GM21360 (cell line): ENCODE data around the gene TRIM31.
"Not testable (repeated sequence)": the region's sequence is repeated elsewhere in the genome, so short reads cannot be mapped to it uniquely, and the experiment has no call there.

ENCODE experiments used
- ATAC-seq: cut with Tn5 transposase; IDR thresholded peaks from one replicate; pipeline ENCODE4 v1.9.1; 2021; ENCODE audit warnings: mild to moderate bottlenecking, moderate library complexity; ENCODE audit not compliant: unreplicated experiment

The TRIM31 gene

DNA sequence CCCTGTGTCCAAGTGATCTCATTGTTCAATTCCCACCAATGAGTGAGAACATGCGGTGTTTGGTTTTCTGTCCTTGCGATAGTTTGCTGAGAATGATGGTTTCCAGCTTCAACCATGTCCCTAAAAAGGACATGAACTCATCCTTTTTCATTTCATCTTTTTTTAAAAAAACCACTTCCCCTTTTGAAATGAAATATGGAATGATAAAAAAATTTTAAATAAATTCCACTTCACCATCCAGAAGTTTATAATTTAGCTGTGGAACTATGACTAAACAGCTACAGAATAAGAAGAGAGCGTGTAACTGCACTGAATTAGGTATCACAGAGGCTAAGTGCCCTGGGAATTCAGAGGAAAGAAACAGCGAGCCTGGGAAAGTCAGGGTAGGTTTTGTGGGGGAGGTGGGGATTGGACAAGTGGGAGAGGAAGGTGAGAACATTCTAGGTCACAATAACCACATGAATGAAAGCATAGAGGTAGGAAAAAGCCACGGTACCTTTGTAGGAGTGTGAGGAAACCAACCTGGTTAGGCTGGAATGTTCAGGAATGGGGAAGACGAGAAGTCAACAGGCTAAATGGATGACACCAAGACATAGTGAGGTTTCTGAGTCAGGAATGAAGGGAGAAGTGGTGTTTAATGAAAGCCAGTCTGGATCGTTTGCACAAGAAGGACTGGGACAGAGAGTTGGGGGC is 37.1 kb upstream of the TRIM31 start:
- no peak for ATAC-seq

DNA sequence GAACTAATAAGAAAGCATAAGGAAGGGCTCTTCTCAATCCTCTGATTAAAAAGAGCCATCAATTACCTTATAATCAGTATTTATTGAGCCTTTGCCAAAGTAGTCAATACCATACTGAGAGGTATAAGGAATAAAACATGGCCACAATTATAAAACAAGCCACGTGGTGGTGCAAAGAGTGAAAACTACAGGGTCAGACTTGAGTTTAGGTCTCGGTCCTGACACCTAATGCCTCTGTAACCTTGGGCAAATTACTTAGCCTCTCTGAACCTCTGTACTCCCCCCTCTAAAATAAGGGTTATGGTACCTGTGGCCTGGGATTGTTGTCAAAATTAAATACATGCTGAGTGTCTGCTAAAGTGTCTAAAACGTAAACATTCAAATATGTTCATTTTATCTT is 36.3 kb upstream of the TRIM31 start:
- no peak for ATAC-seq

DNA sequence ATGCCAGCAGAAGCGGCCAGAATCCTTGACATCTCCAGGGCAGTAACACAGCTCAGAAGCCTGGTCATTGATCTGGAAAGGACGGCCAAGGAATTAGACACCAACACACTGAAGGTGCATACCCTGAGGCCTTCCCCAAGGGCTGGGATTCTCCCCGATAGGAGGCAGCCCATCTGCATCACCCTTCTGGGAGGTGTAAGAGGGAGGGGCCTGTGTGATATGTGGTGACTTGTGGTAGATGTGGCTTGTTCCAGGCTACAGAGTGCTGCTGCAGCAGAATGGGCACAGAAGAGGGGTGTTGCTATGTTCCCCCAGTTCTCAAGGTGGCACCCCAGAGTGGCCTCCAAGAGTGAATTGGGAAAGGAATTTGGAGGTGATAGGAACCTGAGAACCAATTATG is 34.2 kb upstream of the TRIM31 start:
- ATAC-seq = no peak

DNA sequence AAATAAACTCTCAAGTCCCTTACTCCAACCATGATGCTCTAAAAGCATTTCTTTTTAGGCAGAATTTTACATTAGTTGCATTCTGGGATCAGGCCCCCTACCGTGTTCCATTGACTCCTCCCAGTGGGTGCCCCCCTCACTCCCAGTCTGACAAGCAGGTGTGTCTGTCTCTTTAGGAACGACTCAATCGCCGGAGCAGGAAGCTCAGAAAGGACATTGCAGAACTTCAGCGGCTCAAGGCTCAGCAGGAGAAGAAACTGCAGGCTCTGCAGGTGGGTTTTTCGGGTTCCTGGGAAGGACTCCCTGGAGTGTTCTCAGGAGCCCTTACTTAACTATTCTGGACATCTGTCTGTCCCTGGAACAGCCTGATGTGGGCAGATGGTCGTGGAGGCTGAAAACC is 32.9 kb upstream of the TRIM31 start:
- ATAC-seq = no peak

DNA sequence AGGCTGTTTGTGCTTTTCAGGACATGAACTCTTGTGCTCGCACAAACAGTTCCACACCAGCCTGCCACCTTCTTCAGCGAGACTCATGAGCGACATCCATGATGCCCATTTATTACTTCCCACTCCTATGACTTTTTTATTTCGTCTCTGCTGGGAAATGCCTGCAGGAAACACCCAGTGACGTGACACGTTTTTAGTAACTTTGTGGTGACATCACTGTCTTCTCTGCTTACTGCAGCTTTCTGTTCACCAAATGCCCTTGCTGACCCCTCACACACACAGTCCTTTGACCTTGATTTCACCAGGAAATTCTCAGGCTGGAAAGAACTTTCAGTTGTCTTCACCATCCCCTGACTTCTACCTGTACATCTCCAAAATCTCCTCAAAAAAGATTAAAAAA is 31.9 kb upstream of the TRIM31 start:
- ATAC-seq = no peak

DNA sequence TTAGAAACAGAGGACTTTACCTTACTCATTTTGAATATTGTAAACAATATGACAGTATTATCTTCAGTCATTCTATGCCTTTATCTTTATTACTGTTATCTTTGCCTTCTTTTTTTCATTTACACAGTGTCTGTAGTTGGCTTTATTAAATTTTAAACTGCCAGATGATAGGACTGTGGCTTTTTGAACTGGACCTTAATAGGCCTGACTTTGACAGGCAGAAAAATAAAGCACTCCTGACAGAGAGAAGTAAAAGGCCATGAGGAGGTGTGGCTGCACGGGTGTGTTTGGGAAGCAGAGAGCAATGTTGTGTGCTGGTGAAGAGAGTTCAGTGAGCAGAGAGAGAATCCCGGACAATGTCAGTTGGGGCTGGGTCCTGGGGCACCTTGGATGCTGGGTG is 30.9 kb upstream of the TRIM31 start:
- ATAC-seq = no peak

DNA sequence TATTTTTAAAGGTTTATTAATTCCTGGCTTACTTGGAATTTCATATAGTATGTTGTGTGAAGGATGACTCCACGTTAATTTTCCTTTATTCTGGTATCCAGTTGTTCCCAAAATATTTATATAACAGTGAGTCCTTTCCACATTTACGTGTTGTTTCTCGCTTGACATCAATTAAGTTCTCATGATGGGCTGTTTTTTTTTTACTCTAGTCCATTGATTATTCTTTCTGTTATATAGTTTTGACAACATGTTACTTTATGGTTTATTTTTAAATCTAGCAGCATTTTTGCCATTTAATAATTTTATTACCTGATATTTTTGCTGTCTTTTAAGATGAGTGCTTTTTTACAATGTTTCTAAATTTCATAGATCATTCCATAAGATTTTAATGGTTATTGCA is 29.8 kb upstream of the TRIM31 start:
- no peak for ATAC-seq

DNA sequence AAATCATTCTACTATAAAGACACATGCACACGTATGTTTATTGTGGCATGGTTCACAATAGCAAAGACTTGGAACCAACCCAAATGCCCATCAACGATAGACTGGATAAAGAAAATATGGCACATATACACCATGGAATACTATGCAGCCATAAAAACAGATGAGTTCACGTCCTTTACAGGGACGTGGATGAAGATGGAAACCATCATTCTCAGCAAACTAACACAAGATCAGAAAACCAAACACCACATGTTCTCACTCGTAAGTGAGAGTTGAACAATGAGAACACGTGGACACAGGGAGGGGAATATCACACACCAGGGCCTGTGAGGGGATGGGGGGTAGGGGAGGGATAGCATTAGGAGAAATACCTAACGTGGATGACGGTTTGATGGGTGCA is 27.4 kb upstream of the TRIM31 start:
- not testable (repeated sequence) for ATAC-seq

DNA sequence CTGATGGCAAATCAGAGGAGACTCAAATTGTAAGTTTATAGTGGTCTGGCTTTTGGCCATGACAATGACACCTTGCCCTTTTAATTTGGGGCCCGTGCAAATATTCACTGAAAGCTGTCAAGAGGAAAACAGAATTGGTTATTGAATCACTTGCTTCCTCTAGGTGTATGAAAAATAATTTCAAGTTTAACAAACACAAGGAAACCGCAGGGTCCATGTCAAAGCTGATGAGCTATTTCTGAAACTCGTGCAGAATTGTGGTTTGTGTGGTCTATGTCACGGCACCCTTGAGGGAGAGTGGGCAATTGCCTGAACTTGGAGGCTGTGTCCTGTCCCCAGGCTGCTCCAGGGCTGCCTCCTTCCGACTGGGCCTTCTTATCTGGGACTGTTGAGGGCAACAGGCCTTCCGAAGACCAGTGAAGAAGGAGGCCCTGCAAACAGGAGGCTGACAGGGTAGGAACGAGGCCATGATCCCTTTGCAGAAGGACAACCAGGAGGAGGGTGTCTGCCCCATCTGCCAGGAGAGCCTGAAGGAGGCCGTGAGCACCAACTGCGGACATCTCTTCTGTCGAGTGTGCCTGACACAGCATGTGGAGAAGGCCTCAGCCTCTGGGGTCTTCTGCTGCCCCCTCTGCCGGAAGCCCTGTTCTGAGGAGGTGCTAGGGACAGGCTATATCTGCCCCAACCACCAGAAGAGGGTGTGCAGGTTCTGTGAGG is 23.8 kb upstream of the TRIM31 start:
- ATAC-seq = no peak

DNA sequence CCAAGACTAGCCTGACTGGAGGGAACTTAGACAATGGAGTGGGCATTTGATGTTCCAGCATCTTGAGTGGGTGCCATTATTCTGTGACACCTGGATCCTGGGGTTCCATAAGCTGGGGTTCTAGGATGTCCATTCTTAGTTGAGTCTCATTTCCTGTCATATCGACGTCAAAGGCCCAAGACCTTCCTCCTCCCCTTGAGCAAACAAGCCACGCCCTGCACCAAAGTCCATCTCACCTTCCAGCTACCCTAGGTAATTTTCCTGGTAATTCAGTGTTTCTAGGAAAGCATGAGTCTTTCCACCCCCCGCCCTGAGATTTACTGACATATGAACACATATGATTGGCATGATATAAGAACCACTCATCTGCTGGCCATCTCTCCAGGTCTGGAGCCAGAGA is 22.9 kb upstream of the TRIM31 start, which contains the start of gene TRIM40:
TRIM40 (plus strand) TSS at position 384 of the 400 bp plus-strand sequence. CDS start 897 bp downstream, outside the sequence.
- no peak for ATAC-seq

DNA sequence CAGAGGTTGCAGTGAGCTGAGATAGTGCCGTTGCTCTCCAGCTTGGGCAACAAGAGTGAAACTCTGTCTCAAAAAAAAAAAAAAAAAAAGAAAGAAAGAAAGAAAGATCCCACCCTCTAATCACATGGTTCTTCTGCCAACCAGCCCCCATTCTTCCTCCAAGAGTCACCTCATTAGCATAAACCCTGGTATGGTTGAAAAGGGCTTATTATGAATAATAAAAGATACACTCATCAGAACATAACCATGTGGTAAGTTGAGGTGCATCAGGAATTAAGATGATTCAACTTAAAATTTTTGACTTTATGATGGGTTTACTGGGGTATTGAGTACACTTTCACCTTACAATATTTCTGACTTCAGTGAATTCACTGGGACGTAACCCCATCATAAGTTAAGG is 22.3 kb upstream of the TRIM31 start:
- ATAC-seq = no peak

DNA sequence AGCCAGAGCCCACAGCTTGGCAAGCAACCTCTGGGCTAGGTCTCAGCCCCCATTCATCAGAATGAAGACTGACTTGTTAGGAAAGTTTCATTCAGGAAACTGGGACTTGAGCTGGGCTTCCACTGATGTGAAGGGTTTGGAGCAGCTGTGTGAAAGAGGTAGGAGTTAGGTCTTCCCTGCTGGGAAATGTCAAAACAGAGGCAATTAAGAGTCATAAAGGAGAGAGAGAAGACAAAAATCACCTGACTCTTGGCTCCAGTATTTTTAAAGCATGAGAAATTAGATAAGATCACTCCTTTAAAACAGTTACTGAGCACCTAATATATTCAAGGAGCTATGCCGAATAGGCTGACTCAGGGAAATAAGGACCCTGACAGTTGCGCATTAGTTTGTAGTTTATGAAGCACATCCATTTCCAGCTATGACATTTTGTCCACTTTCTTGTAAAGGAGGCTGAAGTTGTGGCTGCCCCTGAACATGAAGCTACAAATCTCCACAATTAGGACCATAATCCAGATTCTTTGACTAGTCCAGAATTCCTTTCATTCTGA is 19.1 kb upstream of the TRIM31 start:
- ATAC-seq = no peak

DNA sequence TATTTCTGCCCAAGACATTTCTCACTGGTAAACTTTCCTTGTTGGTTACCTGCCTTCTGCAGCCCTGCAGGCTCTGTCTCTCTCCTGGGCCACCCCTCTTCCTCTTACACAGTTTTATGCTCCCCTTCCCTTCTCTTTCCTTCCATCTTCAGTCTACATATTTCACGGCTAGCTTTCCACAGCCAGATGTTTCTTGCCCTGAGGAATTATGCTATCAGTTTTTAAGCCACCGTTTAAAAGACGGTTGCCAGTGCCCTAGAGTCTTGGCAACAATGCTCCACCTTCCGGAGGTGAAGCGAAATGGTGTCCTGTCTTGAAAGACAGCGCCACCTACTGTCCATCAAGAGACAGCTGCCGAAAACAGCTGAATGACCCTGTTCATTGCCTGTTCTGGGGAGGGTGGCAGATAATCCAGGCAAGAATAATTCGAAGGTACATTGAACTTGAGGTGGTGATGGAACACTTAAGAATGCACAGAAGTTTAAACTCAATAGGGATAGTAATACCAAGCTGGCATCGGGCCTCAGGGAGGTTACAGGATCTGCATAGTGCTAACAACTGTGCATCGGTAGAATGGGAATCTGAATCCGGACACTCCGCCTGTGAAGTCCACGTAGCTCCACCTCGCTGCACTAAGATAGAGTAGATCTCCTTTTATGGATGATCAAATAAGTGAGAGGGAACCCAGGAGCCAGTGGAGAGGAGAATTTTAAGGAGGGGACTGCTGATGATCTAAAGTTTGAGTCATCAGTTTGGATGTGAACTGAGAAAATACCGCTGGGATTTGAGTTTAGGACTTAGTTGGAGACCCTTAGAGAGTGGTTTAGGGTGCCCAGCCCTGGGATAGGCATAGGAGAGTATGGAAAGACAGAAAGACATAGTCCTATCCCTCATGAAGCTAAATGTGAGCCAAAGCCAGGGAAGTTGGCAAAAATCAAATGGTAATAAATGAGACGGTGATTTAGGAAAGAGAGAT is 18.3 kb upstream of the TRIM31 start:
- peak; percentile 74 for ATAC-seq

DNA sequence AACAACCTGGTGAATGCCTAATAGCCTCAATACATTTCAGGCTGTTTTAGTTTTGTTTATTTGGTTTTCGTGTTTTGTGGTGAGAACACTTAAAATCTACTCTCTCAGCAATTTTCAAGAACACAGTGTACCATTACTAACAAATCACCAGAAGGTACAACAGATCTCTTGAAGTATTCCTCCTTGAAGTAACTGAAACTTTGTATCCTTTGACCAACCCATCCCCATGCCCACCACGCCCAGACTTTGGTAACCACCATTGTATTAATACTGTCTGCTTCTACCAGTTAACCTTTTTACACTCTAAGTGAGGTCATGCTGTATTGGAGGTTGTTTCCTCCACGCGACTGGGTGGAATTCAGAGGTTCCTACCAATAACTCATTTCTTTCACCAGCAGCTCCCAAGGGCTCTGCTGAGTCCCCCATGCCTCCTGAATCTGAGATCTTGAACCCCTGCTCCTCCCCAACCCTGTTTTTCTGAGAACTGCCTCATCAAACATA is 17.3 kb upstream of the TRIM31 start:
- no peak for ATAC-seq

DNA sequence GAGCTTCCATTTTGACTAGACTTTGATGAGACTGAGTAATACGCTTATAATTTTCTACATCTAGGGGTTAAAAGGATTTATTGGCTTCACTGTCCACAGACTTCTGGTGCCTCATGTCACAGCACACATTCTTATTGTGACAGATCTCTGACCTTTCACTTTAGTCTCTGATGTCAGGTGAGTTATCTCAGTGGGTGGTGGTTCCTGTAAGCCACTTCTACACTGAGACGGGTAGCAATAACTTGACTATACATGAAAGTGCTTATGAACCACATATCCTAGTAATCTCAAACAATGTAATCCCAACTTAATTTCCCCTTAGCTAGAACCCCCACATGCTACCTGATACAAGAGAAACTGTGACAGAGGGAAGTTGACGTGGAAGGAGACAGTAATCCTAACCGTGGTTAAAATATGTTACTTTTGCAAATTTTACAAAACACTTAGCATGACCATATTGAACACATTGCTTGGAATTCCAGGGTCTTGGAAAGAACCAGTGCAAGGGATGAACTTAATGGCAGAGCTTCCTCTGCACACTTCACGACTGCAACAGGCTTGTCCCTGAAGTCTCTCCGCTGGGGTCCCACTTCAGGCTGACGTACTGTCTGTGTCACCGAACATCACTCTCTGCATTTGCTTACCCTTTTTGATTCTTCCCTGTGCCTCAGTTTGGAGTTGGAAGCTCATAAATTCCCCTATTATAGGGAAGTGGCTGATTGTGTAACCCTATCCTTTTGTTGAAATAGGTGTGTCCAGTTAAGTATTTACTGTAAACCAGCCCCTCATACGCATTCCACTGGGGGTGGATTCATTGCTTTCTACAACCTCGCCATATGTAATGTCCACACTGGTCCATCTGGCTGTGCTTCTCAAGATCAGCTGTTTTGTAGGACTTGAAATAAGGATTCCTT is 16.6 kb upstream of the TRIM31 start:
- no peak for ATAC-seq

DNA sequence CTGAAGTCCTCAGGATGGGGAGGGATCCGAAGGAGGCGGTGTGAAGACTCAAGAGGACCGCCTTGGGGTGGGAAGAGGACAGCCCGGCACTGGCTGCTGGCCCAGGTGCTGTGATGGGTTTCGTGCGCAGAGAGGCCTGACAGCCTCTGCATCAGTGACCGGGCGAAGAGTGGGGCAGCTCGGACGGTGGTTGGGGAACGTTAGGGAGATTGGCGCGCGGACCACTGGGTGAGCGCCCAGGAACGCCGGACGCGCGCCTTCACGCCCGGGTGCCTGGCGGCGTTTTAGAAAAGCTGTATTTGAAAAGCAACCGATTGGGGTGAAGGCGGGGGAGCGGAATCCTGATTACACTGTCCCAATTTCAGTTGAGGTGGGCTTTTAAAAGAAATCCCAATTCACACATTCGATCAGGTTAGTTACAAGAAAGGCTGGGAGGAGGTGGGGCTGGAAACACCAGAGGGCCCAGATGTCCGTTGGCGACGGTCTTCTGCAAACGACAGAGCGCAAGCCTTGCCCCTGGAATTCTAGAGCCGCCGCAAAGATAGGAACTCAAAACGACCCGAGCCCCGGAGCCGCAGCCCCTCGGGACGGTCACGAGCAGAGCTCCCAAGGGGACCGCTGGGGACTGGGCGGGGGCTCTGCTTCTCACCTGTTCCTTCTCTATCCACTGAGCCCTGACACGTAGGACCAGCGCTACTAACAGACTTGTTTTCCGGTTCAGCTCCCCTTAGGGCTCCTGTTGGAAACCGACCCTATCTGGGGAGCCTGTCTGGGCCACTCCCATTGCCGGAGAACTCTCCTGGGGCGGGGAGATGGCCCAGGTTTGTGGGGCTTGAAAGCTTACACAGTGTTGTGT is 14.6 kb upstream of the TRIM31 start:
- ATAC-seq = no peak

DNA sequence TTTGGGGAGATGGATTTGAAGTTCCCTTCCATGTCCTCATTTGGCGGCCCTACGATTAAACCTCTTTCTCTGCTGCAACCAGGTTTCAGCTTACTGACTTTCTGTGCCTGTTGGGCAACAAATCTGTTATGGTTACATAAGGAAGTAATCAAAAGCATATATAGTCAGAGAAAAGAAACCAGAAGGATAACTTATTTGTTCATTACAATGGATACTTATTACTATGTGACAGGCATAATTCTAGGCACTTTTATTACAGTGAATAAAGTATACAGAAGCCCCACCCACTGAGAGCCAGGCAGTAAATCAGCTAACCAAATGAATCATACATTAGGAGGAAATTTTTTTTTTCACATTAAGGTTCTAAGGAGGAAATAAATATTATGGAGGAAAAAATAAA is 9.6 kb upstream of the TRIM31 start:
- no peak for ATAC-seq

DNA sequence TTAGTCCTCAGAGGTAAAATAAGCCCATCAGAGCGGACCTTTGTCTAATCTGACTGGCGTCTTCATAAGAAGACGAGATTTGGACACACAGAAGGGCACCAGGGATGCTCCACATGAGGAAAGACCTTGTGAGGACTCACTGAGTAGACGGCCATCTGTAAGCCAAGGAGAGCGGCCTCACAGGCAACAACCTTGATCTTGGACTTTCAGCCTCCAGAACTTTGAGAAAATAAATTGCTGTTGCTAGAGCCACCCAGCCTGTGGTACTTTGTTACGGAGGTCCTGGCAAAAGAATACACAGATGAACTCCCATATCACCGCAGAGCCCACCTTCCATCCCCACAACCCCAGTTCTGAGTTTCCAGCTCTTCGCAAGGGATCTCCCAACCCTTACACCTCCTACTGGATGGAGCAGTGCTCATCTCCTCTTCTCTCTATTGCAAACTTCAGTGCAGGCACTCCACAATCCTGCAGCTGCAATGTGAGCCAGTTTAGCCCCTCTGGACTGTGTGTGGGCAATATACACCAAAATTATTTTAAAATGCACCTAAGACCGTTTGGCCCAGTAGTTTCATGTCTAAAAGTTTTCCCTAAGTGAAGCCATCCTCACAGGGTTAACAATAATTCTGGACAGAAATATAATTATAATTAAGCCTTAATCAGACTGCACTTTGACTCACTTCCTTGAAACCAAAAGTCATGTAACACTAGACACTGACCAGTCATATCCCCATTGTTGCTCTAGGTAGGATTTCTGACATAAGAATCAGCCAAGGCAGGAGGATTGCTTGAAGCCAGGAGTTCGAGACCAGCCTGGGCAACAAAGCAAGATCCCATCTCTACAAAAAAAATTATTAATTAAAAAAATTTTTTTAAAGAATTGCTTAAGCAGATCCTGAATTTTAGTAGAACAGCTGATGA is 8.8 kb upstream of the TRIM31 start:
- ATAC-seq = no peak
